A673 (cell line): ENCODE measurements around the gene RIMKLA. TPM values are rescaled to one million over a fixed set of nuclear protein-coding genes. Genes with fewer than 3 reads are reported as not detected.

Experiments
- BruUV-seq: library from RNA; stranded (reverse); fragments of 400-500 nt; replicated peaks from 2 replicates; lab custom pipeline; 2021; lab: Mats Ljungman, UMichigan
- CTCF ChIA-PET: fragments of 300-600 bp; sonication (Branson Sonifier 250); formaldehyde crosslinking; loops from one replicate; lab custom pipeline; 2022; ENCODE audit warnings: antibody characterized with exemption; lab: Charles Lee
- POLR2A ChIA-PET: fragments of 300-600 bp; sonication (Branson Sonifier 250); formaldehyde crosslinking; loops from one replicate; lab custom pipeline; 2022; ENCODE audit warnings: antibody characterized with exemption; ENCODE audit not compliant: low non-redundant PET; lab: Charles Lee
- DNase-seq: peaks from one replicate; pipeline ENCODE4 v3.0.0-alpha.2; 2015; ENCODE audit warnings: low spot score
- H3K27ac ChIP-seq: fragments of 200-600 bp; sonication (generic); 2 replicates; pipeline ENCODE4 v1.5.1; 2016; ENCODE audit warnings: mixed run types, low read depth, mild to moderate bottlenecking, mixed read lengths, antibody characterized with exemption, low read length; ENCODE audit not compliant: poor library complexity, severe bottlenecking
- H3K27me3 ChIP-seq: fragments of 200-600 bp; sonication (generic); replicated peaks from 2 replicates; pipeline ENCODE4 v1.6.1; 2017; ENCODE audit warnings: mixed run types, low read depth, mild to moderate bottlenecking, mixed read lengths, antibody characterized with exemption, low read length; ENCODE audit not compliant: insufficient read depth, poor library complexity
- H3K36me3 ChIP-seq: fragments of 200-600 bp; sonication (generic); 2 replicates; pipeline ENCODE4 v1.6.1; 2016; ENCODE audit warnings: mixed run types, mild to moderate bottlenecking, mixed read lengths, antibody characterized with exemption, low read length; ENCODE audit not compliant: insufficient read depth, poor library complexity, severe bottlenecking
- H3K4me1 ChIP-seq: fragments of 200-600 bp; sonication (generic); 2 replicates; pipeline ENCODE4 v1.6.1; 2017; ENCODE audit warnings: mixed run types, mild to moderate bottlenecking, mixed read lengths, antibody characterized with exemption, low read length; ENCODE audit not compliant: insufficient read depth, poor library complexity, severe bottlenecking
- H3K4me3 ChIP-seq: fragments of 200-600 bp; sonication (generic); 2 replicates; pipeline ENCODE4 v1.5.1; 2016; ENCODE audit warnings: low read depth, mixed run types, mild to moderate bottlenecking, mixed read lengths, low read length; ENCODE audit not compliant: poor library complexity, severe bottlenecking
- H3K9me3 ChIP-seq: fragments of 200-600 bp; sonication (generic); 2 replicates; pipeline ENCODE4 v1.6.1; 2016; ENCODE audit warnings: mixed run types, low read depth, mild to moderate bottlenecking, mixed read lengths, antibody characterized with exemption, low read length; ENCODE audit not compliant: poor library complexity, severe bottlenecking
- CTCF ChIP-seq: fragments of 300-800, 200-600 bp; sonication (generic); conservative IDR thresholded peaks from 2 replicates; pipeline ENCODE4 v1.5.1; 2017; ENCODE audit warnings: low read depth, mild to moderate bottlenecking, antibody characterized with exemption, low read length, moderate library complexity, mixed read lengths
- EZH2 ChIP-seq: fragments of 200-600 bp; sonication (generic); IDR thresholded peaks from 2 replicates; pipeline ENCODE4 v1.6.1; 2017; ENCODE audit warnings: borderline replicate concordance, low read depth, mild to moderate bottlenecking, mixed read lengths, antibody characterized with exemption, low read length; ENCODE audit not compliant: poor library complexity, severe bottlenecking
- intact Hi-C: fragments of 100-400 bp; cut with micrococcal nuclease; formaldehyde crosslinking; loops from one replicate; pipeline ENCODE4 v1.10.0; 2022; ENCODE audit not compliant: unreplicated experiment
- total RNA-seq: library from RNA; stranded (reverse); gene quantifications from 2 replicates; pipeline ENCODE4 v1.2.3, GENCODE V29; 2021

The RIMKLA gene
- total RNA-seq, 1 experiment from 2014 or later: 0.24 TPM

- Histone ChIP-seq H3K27ac (peak overlapping the region; percentile 87), H3K9me3 (no peaks in the 10 kb centered on the region), H3K4me1 (peaks cover 12% of the 10 kb centered on the region), H3K27me3 (no peaks in the 10 kb centered on the region), H3K4me3 (peak overlapping the region; percentile 88), H3K36me3 (no peaks in the 10 kb centered on the region)
- BruUV-seq: no TSS peak
- intact Hi-C loops: loop anchor here (10.0 kb wide), 2 partner anchors 160 to 320 kb away; partner anchors contain the start of gene PPIH
- peak; percentile 72 for DNase-seq
- POLR2A ChIA-PET: no interaction called here
- CTCF ChIA-PET: interaction anchor here (0.6 kb wide), 1 partner anchor 420 kb away, joined by 3 read pairs; no protein-coding TSS in a partner anchor
- TF ChIP-seq EZH2 (no peak), CTCF (no peak)
Measured at GRCh38 chr1:42334240-42335049, 46.1 kb upstream of the RIMKLA start.

DNA sequence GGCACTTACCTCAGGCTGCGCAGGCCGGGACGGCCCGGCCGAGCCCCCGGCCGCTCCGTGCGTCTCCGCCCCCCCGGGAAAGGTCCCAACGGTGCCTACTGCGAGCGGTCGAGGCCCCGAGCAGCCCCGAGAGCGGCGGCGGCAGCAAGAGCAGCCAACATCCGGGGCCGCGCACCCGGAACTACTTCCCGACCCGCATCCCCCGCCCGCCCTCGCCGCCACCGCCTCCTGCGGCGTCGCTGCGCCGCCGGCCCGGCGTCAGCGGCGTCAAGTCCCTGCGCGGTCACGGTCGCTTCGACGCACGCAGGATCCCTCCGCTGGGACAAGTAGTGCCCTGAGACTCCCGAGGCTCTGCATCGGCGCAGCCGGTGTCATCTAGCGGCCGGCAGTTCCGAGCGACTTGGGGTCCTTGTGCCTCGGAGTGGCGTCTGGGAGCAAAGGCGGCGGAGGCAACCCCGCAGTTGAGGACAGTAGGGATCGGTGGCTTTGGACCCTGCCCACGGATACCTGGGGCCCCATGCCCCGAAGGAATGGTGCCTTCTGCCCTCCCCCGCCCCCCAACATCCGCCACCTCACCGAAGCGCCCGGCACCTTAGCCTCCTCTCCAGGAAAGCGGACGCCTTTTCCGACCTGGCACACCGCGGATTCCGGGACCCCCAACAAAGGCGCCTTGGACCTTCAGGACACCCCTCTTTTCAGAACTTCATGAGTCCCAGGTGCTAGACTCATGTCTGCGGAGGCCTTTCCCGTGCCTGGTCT lies 45.4 kb upstream of the RIMKLA start, which contains the start of gene FOXJ3:
Gene FOXJ3 (minus strand): TSS at position 186 of the 759 bp plus-strand sequence. CDS start 24,142 bp downstream, outside the sequence.
- Histone ChIP-seq H3K27me3 (no peaks in the 10 kb centered on the region), H3K9me3 (no peaks in the 10 kb centered on the region), H3K36me3 (no peaks in the 10 kb centered on the region), H3K4me3 (peak within 1 kb of the TSS; percentile 88), H3K27ac (peak within 1 kb of the TSS; percentile 87), H3K4me1 (peaks cover 12% of the 10 kb centered on the region)
- intact Hi-C loops: loop anchor here (10.0 kb wide), 2 partner anchors 160 to 320 kb away; partner anchors contain the start of gene PPIH
- peak; percentile 98 for DNase-seq
- ChIA-PET CTCF (no interaction called here), POLR2A (no interaction called here)
- BruUV-seq: no TSS peak
- TF ChIP-seq EZH2: no peak
- TF ChIP-seq CTCF: no peak

DNA sequence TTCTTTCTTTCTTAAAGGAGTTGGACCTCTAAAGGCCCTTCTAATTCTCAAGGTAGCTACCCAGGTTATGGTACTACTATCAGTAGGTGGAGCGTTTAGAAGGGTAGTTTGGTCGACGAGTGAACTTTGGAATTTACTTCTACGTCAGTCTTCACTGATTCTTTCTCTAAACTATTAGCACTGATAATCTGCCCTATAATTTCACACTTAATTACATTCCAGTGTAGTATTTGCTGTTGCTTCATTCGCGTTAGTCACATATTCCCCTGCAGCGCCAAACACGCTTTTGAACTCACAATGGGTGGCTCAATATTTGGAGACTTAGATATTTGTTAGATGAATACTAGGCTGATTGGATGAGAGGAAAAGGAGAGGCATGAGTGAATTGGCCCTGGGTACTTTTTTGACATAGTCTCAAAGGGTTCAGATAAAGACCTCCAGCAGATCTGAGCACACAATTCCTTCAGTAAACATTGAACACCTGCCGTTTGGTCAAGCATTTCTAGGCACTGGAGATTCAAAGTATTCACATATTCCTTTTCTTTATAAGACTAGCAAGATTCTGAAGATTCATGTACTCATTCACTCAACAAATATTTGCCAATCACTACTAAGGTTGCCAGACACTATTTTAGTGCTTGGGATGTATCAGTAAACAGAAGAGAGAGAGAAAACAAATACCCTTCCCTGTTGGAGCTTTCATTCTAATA lies 44.6 kb upstream of the RIMKLA start:
- TSS peak; percentile 84 for BruUV-seq
- DNase-seq: peak; percentile 31
- Histone ChIP-seq H3K27me3 (no peaks in the 10 kb centered on the region), H3K36me3 (no peaks in the 10 kb centered on the region), H3K27ac (peak overlapping the region; percentile 87), H3K4me1 (peaks cover 12% of the 10 kb centered on the region), H3K9me3 (no peaks in the 10 kb centered on the region), H3K4me3 (peak overlapping the region; percentile 88)
- ChIA-PET CTCF (no interaction called here), POLR2A (no interaction called here)
- intact Hi-C loops: loop anchor here (10.0 kb wide), 2 partner anchors 161 to 319 kb away; partner anchors contain the start of gene PPIH
- TF ChIP-seq CTCF (no peak), EZH2 (no peak)
